Central memory CD8-positive, alpha-beta T cell (primary cell): ENCODE data around the gene ZNF341.

Experiments used
- ATAC-seq: fragments of 150-1000 bp; cut with Tn5 transposase; replicated peaks from 2 replicates; pipeline ENCODE4 v1.10.0; 2022; ENCODE audit warnings: mild to moderate bottlenecking, moderate FRiP score, moderate number of reproducible peaks; ENCODE audit not compliant: poor library complexity, severe bottlenecking; ENCODE audit errors: extremely low read depth
- DNase-seq, 2 donors: peaks; one replicate each; pipeline ENCODE4 v3.0.0; 2021; ENCODE audit warnings: low spot score in 2 of 2
- H3K27ac Mint-ChIP-seq: one replicate; pipeline ENCODE4 v1.8.0; 2022; ENCODE audit warnings: low read depth, mild to moderate bottlenecking, moderate library complexity, mixed read lengths
- H3K27me3 Mint-ChIP-seq: one replicate; pipeline ENCODE4 v1.8.0; 2022; ENCODE audit warnings: mixed read lengths
- H3K36me3 Mint-ChIP-seq: one replicate; pipeline ENCODE4 v1.8.0; 2022; ENCODE audit warnings: mild to moderate bottlenecking, moderate library complexity, mixed read lengths; ENCODE audit not compliant: insufficient read depth
- H3K4me1 Mint-ChIP-seq: one replicate; pipeline ENCODE4 v1.8.0; 2022; ENCODE audit warnings: mixed read lengths
- H3K4me3 Mint-ChIP-seq: one replicate; pipeline ENCODE4 v1.8.0; 2022; ENCODE audit warnings: mild to moderate bottlenecking, moderate library complexity, mixed read lengths
- H3K9me3 Mint-ChIP-seq: one replicate; pipeline ENCODE4 v1.8.0; 2022; ENCODE audit warnings: mixed read lengths

Gene ZNF341

GRCh38 chr20:33833333-33833732 is 101.5 kb downstream of the ZNF341 start:
- peak overlapping the region; percentile 73 for H3K27ac Mint-ChIP-seq
- ATAC-seq, result no peak
- H3K27me3 Mint-ChIP-seq, result no peaks in the 10 kb centered on the region
- peaks cover 77% of the 10 kb centered on the region for H3K4me1 Mint-ChIP-seq
- H3K4me3 Mint-ChIP-seq, result no peak overlapping the region
- no peaks in the 10 kb centered on the region for H3K9me3 Mint-ChIP-seq
- DNase-seq, result no peak
- peaks cover 11% of the 10 kb centered on the region for H3K36me3 Mint-ChIP-seq

- no peak for ATAC-seq
- no peak overlapping the region for H3K4me3 Mint-ChIP-seq
- H3K27me3 Mint-ChIP-seq, result no peaks in the 10 kb centered on the region
- peaks cover 82% of the 10 kb centered on the region for H3K4me1 Mint-ChIP-seq
- no peak for DNase-seq
- no peak overlapping the region for H3K27ac Mint-ChIP-seq
- H3K36me3 Mint-ChIP-seq, result peaks cover 12% of the 10 kb centered on the region
- no peaks in the 10 kb centered on the region for H3K9me3 Mint-ChIP-seq
Observed at GRCh38 chr20:33835615-33836172, 103.9 kb downstream of the ZNF341 start.

GRCh38 chr20:33836277-33836676 is 104.5 kb downstream of the ZNF341 start:
- H3K36me3 Mint-ChIP-seq, result peaks cover 10% of the 10 kb centered on the region
- peak overlapping the region; percentile 85 for H3K27ac Mint-ChIP-seq
- peaks cover 88% of the 10 kb centered on the region for H3K4me1 Mint-ChIP-seq
- no peak for DNase-seq
- no peak overlapping the region for H3K4me3 Mint-ChIP-seq
- ATAC-seq, result no peak
- no peaks in the 10 kb centered on the region for H3K9me3 Mint-ChIP-seq
- H3K27me3 Mint-ChIP-seq, result no peaks in the 10 kb centered on the region

GRCh38 chr20:33837096-33837830 is 105.5 kb downstream of the ZNF341 start:
- Mint-ChIP-seq H3K4me3 (peak overlapping the region; percentile 10), H3K27ac (peak overlapping the region; percentile 85), H3K9me3 (no peaks in the 10 kb centered on the region), H3K4me1 (peaks cover 88% of the 10 kb centered on the region), H3K36me3 (peaks cover 6% of the 10 kb centered on the region), H3K27me3 (no peaks in the 10 kb centered on the region)
- ATAC-seq (no peak), DNase-seq (no peak)

GRCh38 chr20:33838035-33838864 is 106.5 kb downstream of the ZNF341 start:
- Mint-ChIP-seq H3K9me3 (no peaks in the 10 kb centered on the region), H3K4me3 (no peak overlapping the region), H3K27ac (peak overlapping the region; percentile 85), H3K36me3 (peaks cover 5% of the 10 kb centered on the region), H3K4me1 (peaks cover 93% of the 10 kb centered on the region), H3K27me3 (no peaks in the 10 kb centered on the region)
- no peak for ATAC-seq
- DNase-seq, result no peak

GRCh38 chr20:33839591-33839990 is 107.8 kb downstream of the ZNF341 start:
- H3K27ac Mint-ChIP-seq, result peak overlapping the region; percentile 78
- H3K9me3 Mint-ChIP-seq, result no peaks in the 10 kb centered on the region
- no peaks in the 10 kb centered on the region for H3K27me3 Mint-ChIP-seq
- peaks cover 94% of the 10 kb centered on the region for H3K4me1 Mint-ChIP-seq
- no peak for DNase-seq
- peaks cover 5% of the 10 kb centered on the region for H3K36me3 Mint-ChIP-seq
- H3K4me3 Mint-ChIP-seq, result no peak overlapping the region
- no peak for ATAC-seq

- H3K4me1 Mint-ChIP-seq, result peaks cover 92% of the 10 kb centered on the region
- no peak for DNase-seq
- no peak overlapping the region for H3K4me3 Mint-ChIP-seq
- H3K27ac Mint-ChIP-seq, result peak overlapping the region; percentile 2
- no peak for ATAC-seq
- H3K27me3 Mint-ChIP-seq, result no peaks in the 10 kb centered on the region
- H3K36me3 Mint-ChIP-seq, result peaks cover 4% of the 10 kb centered on the region
- no peaks in the 10 kb centered on the region for H3K9me3 Mint-ChIP-seq
Observed at GRCh38 chr20:33840160-33840559, 108.4 kb downstream of the ZNF341 start.

- H3K36me3 Mint-ChIP-seq, result peaks cover 3% of the 10 kb centered on the region
- H3K27me3 Mint-ChIP-seq, result no peaks in the 10 kb centered on the region
- no peak overlapping the region for H3K27ac Mint-ChIP-seq
Observed at GRCh38 chr20:33840759-33841435, 109.1 kb downstream of the ZNF341 start.

GRCh38 chr20:33841436-33841799 is 109.6 kb downstream of the ZNF341 start:
- DNase-seq (no peak), ATAC-seq (no peak)
- Mint-ChIP-seq H3K9me3 (no peaks in the 10 kb centered on the region), H3K27me3 (no peaks in the 10 kb centered on the region), H3K27ac (no peak overlapping the region), H3K4me1 (peaks cover 85% of the 10 kb centered on the region), H3K4me3 (no peak overlapping the region), H3K36me3 (peaks cover 3% of the 10 kb centered on the region)

More at GRCh38 chr20:33840759-33841435, 109.1 kb downstream of the ZNF341 start:
- ATAC-seq (no peak), DNase-seq (no peak)
- Mint-ChIP-seq H3K4me1 (peaks cover 85% of the 10 kb centered on the region), H3K4me3 (no peak overlapping the region), H3K9me3 (no peaks in the 10 kb centered on the region)
